ENCODE data around the gene IPO5. TPM values are rescaled to one million over a fixed set of nuclear protein-coding genes. Genes with fewer than 3 reads are reported as not detected.

Gene IPO5
- total RNA-seq, 1 experiment from 2014 or later, result 301 TPM

GRCh38 chr13:97975848-97976609 is 22.6 kb downstream of the IPO5 start (continued):
- no peak for TF ChIP-seq CDX4 (CRISPR knock-in tag; IDR thresholded peaks at IDR 0.05; ENCODE audit: borderline replicate concordance)
- TF ChIP-seq ZNF219 (CRISPR knock-in tag; IDR thresholded peaks at IDR 0.05; ENCODE audit: borderline replicate concordance), result no peak
- no peak for TF ChIP-seq ELF4 (CRISPR knock-in tag; IDR thresholded peaks at IDR 0.05; ENCODE audit: low read depth)
- no peak for TF ChIP-seq ZNF263 (CRISPR knock-in tag; IDR thresholded peaks at IDR 0.05; ENCODE audit: low read depth)
- no peak for TF ChIP-seq ZNF423 (CRISPR knock-in tag; IDR thresholded peaks at IDR 0.05)
- TF ChIP-seq ZNF671 (CRISPR knock-in tag; IDR thresholded peaks at IDR 0.05), result no peak

GRCh38 chr13:97976610-97977521 is 23.4 kb downstream of the IPO5 start:
- CTCF ChIA-PET, result interaction anchor here (2.1 kb wide), 1 partner anchor 121 kb away, joined by 6 read pairs; no protein-coding TSS in a partner anchor

GRCh38 chr13:97977982-97978381 is 24.5 kb downstream of the IPO5 start:
- H3K9me3 Mint-ChIP-seq, result no peaks in the 10 kb centered on the region
- CTCF ChIA-PET, result interaction anchor here (1.5 kb wide), 1 partner anchor 122 kb away, joined by 5 read pairs; no protein-coding TSS in a partner anchor
- no peaks in the 10 kb centered on the region for H3K27me3 Mint-ChIP-seq (ENCODE audit: low read depth)
- DNase-seq (ENCODE audit: low spot score) (no peak), ATAC-seq (no peak)
- H3K4me3 Mint-ChIP-seq, result peak overlapping the region; percentile 89
- peaks cover 15% of the 10 kb centered on the region for H3K36me3 Mint-ChIP-seq
- TF ChIP-seq ZNF425 (CRISPR knock-in tag; conservative IDR thresholded peaks at IDR 0.05) (no peak), ATF1 (CRISPR knock-in tag; IDR thresholded peaks at IDR 0.05) (no peak), ESRRA (CRISPR knock-in tag; IDR thresholded peaks at IDR 0.05; ENCODE audit: borderline replicate concordance) (no peak), KAT7 (CRISPR knock-in tag; IDR thresholded peaks at IDR 0.05; ENCODE audit: borderline replicate concordance) (no peak), AFF4 (CRISPR knock-in tag; IDR thresholded peaks at IDR 0.05; ENCODE audit: borderline replicate concordance) (no peak), ZNF396 (CRISPR knock-in tag; IDR thresholded peaks at IDR 0.05; ENCODE audit: borderline replicate concordance) (no peak), MLX (CRISPR knock-in tag; IDR thresholded peaks at IDR 0.05) (no peak)
- H3K27ac Mint-ChIP-seq, result no peak overlapping the region
- peaks cover 38% of the 10 kb centered on the region for H3K4me1 Mint-ChIP-seq
- POLR2A ChIA-PET, result no interaction called here

More at GRCh38 chr13:97976610-97977521, 23.4 kb downstream of the IPO5 start:
- peaks cover 38% of the 10 kb centered on the region for H3K4me1 Mint-ChIP-seq
- TF ChIP-seq GRHL2 (CRISPR knock-in tag; IDR thresholded peaks at IDR 0.05; ENCODE audit: insufficient replicate concordance, severe bottlenecking) (no peak), SP1 (CRISPR knock-in tag; conservative IDR thresholded peaks at IDR 0.05) (peak; percentile 66; the same call in 1 of the 2 replicates), ZNF317 (CRISPR knock-in tag; IDR thresholded peaks at IDR 0.05; ENCODE audit: borderline replicate concordance, low read depth) (no peak), MAX (CRISPR knock-in tag; IDR thresholded peaks at IDR 0.05) (no peak), ZNF512 (CRISPR knock-in tag; IDR thresholded peaks at IDR 0.05; ENCODE audit: borderline replicate concordance) (no peak), ZMAT4 (CRISPR knock-in tag; IDR thresholded peaks at IDR 0.05) (no peak)
- peak; percentile 18 for DNase-seq (ENCODE audit: low spot score)
- no peaks in the 10 kb centered on the region for H3K9me3 Mint-ChIP-seq
- peak overlapping the region; percentile 89 for H3K4me3 Mint-ChIP-seq
- H3K27ac Mint-ChIP-seq, result peak overlapping the region; percentile 95
- peaks cover 6% of the 10 kb centered on the region; the same call in 1 of the 2 replicates for H3K36me3 Mint-ChIP-seq
- POLR2A ChIA-PET, result interaction anchor here (1.0 kb wide), 1 partner anchor 121 kb away, joined by 3 read pairs; no protein-coding TSS in a partner anchor
- H3K27me3 Mint-ChIP-seq (ENCODE audit: low read depth), result no peaks in the 10 kb centered on the region
- ATAC-seq, result peak; percentile 2

Data from WTC11 (cell line).